HG03558 (cell line): ENCODE results near the gene RPAP3.
"Not testable (repeated sequence)": the region's sequence is repeated elsewhere in the genome, so short reads cannot be mapped to it uniquely, and the experiment has no call there.

ENCODE experiments used
- ATAC-seq: cut with Tn5 transposase; IDR thresholded peaks from one replicate; pipeline ENCODE4 v1.9.1; 2021; ENCODE audit warnings: moderate number of reproducible peaks; ENCODE audit not compliant: unreplicated experiment; ENCODE audit errors: extremely low read depth

The RPAP3 gene

GRCh38 chr12:47698055-47698454, 7.8 kb downstream of the RPAP3 start:
- no peak for ATAC-seq

DNA sequence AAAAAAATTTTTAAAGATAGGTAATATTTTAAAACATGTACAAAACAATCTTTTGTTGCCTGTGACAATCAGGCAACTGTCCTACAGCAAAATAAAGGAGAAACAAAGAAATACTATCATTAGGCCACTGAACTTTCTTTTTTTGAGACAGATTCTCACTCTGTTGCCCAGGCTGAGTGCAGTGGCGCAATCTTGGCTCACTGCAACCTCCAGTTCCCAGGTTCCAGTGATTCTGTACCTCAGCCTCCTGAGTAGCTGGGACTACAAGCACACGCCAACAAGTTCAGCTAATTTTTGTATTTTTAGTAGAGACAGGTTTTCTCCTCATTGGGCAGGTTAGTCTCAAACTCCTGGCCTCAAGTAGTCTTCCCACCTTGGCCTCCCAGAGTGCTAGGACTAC, 16.6 kb downstream of the RPAP3 start:
- no peak for ATAC-seq

GRCh38 chr12:47687636-47688035, 18.2 kb downstream of the RPAP3 start:
- no peak for ATAC-seq

DNA sequence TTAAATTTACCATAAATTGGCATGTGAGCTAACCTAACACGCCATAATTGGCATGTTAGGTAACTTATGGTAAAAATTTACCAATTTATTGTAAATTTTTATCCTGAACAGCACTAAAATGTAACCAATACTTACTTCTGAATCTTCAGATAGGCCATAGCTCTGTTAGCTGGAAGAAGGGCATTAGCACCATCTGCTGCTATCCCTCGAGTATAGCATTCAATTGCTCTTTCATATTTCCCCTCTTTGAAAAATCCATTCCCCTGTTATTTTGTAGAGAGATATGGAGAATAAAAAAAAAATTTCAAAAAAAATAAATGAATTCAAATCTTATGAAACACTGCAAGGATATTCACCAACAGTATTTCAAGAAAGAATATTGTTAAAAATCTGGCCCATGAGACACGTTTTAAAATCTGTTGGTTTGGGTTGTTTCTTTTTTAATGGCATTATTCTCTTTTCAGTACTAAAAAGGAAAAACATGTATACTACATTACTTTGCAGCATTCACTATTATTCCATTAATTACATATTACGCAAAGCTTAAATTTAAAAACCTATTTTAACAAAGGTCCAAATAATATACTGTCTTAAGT, 19.1 kb downstream of the RPAP3 start:
- no peak for ATAC-seq

DNA sequence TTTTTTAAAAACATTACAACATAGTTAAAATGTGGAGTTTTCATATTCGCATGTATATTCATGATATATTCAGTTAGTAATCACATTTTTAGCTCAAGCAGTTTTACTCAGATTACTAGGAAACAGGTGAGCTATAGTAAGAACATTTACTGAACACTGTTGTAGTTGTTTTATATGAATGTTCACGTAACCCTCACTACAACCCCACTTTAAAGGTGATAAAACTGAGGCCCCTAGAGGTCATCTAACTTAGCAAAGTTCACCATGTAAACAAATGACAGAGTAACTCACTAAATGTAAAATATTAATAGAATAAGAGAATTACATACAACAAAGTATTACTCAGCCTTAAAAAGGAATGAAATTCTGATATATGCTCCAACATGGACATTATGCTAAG, 26.0 kb downstream of the RPAP3 start:
- no peak for ATAC-seq

- no peak for ATAC-seq
Observed at GRCh38 chr12:47672068-47672467, 33.8 kb downstream of the RPAP3 start.

GRCh38 chr12:47667935-47668334, 37.9 kb downstream of the RPAP3 start:
- not testable (repeated sequence) for ATAC-seq

- ATAC-seq: no peak
Observed at GRCh38 chr12:47652521-47653234, 53.2 kb downstream of the RPAP3 start.

- no peak for ATAC-seq
Observed at GRCh38 chr12:47651368-47652254, 54.2 kb downstream of the RPAP3 start.

GRCh38 chr12:47650469-47650868, 55.4 kb downstream of the RPAP3 start:
- no peak for ATAC-seq

DNA sequence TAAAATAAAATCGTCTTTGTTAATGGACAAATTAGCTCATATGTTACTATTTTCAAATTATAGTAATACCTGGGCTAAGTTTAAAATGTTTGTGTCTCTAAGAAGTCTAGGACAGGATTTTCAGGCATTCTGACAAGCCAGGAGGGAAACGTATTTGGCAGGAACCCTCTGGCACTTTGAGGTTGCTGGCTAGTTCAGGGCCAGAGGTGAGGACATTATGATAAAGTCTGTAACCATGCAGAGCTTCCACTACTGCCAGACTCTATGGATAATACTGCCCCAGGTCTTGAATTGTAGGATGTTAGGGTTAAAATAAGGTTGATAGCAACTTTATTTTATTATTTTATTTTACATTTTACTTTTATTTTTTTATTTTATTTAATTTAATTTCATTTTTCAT, 56.4 kb downstream of the RPAP3 start:
- no peak for ATAC-seq

DNA sequence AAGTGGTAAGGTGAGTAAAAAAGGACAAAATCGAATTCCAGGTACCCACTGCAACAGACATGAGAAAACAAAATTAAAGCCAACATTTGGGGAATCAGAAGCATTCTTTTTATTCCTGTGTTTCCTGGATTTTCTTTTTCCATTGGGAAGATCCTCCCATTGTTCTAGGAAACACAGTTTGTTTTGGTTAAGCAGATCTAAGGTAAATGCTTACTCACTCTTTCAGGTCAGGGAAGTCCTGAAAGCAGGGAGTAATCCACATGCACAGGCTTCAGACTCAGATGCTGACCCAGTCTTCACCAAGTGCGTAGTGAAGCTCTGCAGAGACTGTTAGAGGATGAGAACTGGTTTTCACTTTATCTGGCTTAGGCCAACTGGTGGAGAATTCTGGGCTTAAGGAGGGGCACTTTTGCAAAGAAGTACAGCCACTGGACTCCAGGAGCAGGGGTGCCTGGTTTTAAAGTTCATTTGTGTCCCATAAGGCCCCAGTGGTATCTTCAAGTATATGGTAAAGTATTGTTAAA, 57.7 kb downstream of the RPAP3 start:
- ATAC-seq: no peak

GRCh38 chr12:47642310-47642709, 63.5 kb downstream of the RPAP3 start:
- ATAC-seq: not testable (repeated sequence)

- ATAC-seq: no peak
Observed at GRCh38 chr12:47636908-47637780, 68.7 kb downstream of the RPAP3 start.

- not testable (repeated sequence) for ATAC-seq
Observed at GRCh38 chr12:47635770-47636169, 70.1 kb downstream of the RPAP3 start.

- ATAC-seq: no peak
Observed at GRCh38 chr12:47634127-47634526, 71.7 kb downstream of the RPAP3 start.

- no peak for ATAC-seq
Observed at GRCh38 chr12:47621960-47622359, 83.9 kb downstream of the RPAP3 start.

- no peak for ATAC-seq
Observed at GRCh38 chr12:47617476-47617875, 88.4 kb downstream of the RPAP3 start.

DNA sequence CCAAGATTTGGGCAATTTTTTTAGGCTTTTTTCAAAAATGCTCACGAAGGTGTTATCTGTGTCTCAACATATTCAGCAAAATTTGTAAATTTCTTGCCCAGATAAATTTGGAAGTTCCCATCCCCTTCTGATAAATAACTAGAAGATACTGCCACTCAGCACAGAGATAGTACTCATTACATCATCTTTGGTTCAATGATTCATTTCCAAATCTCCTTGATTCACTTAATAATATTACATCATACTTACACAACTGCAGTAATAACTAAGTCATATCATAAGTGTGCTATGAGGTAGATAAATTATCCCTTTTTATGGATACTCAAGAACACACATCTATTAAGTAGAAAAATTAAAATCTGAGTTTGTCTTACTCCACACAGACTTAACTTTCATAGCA, 89.4 kb downstream of the RPAP3 start:
- no peak for ATAC-seq

DNA sequence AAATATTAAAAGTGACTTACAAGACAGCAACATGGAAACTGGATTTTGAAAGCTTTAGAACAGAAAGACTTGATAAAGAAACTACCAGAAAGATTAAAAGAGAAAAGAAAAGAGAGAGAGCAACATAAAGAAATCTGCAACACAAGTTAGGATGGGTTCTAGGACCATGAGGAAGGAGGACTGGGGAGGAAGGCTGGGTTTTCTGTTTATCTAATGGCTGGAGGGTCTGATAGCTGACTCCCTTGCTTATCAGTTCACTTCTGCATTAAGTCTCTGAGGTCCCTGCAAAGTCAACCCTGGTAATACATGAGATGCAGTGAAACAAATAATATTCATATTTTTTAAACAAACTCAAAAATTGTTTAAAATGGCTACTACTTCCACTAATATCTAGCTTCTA, 90.1 kb downstream of the RPAP3 start:
- ATAC-seq: no peak
